ENCODE measurements around the gene SH3GL1.

The SH3GL1 gene

DNA sequence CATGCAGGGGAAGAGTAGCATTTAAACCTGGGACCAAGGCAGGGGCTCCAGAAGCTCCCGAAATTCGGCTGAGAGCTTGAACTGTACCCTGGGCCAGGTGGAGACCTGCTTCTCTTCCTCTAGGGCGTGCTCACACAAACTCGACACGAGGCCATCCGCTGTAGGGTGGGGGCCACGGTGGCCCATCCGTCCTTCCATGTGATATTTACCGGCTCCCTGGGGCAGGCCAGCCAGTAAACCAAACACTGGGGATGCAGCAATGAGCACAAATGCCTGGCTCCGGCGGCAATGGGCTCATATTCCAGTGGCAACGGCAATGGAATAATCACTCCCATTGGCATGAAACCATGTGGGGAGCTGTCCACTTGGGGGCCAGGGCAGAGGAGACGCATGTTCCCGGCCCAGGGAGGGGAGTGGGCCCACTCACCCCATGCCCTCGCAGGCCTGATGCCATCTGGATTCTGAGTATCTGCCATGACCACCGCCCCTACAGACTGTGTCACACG lies 10.8 kb downstream of the SH3GL1 start:
- no peak for ATAC-seq
- TF ChIP-seq GLIS3 (CRISPR knock-in tag; IDR thresholded peaks at IDR 0.05), result no peak
- TF ChIP-seq ZFP3 (CRISPR knock-in tag; IDR thresholded peaks at IDR 0.05), result no peak
- TF ChIP-seq ZC3H10 (CRISPR knock-in tag; IDR thresholded peaks at IDR 0.05), result no peak
- no peak for TF ChIP-seq ZNF565 (CRISPR knock-in tag; conservative IDR thresholded peaks at IDR 0.05; ENCODE audit: low read depth)
- TF ChIP-seq, protein P1, sequence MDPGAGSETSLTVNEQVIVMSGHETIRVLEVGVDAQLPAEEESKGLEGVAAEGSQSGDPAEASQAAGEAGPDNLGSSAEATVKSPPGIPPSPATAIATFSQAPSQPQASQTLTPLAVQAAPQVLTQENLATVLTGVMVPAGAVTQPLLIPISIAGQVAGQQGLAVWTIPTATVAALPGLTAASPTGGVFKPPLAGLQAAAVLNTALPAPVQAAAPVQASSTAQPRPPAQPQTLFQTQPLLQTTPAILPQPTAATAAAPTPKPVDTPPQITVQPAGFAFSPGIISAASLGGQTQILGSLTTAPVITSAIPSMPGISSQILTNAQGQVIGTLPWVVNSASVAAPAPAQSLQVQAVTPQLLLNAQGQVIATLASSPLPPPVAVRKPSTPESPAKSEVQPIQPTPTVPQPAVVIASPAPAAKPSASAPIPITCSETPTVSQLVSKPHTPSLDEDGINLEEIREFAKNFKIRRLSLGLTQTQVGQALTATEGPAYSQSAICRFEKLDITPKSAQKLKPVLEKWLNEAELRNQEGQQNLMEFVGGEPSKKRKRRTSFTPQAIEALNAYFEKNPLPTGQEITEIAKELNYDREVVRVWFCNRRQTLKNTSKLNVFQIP (CRISPR knock-in tag; IDR thresholded peaks at IDR 0.05; ENCODE audit: borderline replicate concordance, low read depth), result no peak
- TF ChIP-seq, protein P2, sequence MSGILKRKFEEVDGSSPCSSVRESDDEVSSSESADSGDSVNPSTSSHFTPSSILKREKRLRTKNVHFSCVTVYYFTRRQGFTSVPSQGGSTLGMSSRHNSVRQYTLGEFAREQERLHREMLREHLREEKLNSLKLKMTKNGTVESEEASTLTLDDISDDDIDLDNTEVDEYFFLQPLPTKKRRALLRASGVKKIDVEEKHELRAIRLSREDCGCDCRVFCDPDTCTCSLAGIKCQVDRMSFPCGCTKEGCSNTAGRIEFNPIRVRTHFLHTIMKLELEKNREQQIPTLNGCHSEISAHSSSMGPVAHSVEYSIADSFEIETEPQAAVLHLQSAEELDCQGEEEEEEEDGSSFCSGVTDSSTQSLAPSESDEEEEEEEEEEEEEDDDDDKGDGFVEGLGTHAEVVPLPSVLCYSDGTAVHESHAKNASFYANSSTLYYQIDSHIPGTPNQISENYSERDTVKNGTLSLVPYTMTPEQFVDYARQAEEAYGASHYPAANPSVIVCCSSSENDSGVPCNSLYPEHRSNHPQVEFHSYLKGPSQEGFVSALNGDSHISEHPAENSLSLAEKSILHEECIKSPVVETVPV (CRISPR knock-in tag; IDR thresholded peaks at IDR 0.05), result no peak
- no peak for TF ChIP-seq BACH2 (CRISPR knock-in tag; IDR thresholded peaks at IDR 0.05; ENCODE audit: borderline replicate concordance)
- no peak for TF ChIP-seq ZNF8 (CRISPR knock-in tag; IDR thresholded peaks at IDR 0.05)
- no peak for TF ChIP-seq SNAI2 (CRISPR knock-in tag; IDR thresholded peaks at IDR 0.05)
- TF ChIP-seq PPARA (CRISPR knock-in tag; IDR thresholded peaks at IDR 0.05; ENCODE audit: borderline replicate concordance), result no peak
- TF ChIP-seq ZNF70 (CRISPR knock-in tag; IDR thresholded peaks at IDR 0.05), result no peak

DNA sequence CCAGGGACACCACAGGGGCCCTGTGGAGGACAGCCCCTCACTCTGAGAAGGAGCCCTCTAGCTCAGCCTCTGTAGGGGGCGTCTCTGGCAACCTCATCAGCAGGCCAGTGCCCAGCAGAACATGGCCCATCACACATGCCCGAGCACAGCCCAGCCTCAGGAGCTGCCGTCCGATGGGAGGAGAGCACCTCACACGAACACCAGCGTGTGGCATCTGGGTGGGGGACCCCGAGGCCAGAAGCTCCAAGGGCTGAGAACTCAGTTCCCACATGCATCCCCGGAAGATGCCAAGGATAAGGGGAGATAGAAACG lies 11.3 kb downstream of the SH3GL1 start:
- TF ChIP-seq, protein P2 (CRISPR knock-in tag; IDR thresholded peaks at IDR 0.05), result no peak
- ATAC-seq, result no peak

DNA sequence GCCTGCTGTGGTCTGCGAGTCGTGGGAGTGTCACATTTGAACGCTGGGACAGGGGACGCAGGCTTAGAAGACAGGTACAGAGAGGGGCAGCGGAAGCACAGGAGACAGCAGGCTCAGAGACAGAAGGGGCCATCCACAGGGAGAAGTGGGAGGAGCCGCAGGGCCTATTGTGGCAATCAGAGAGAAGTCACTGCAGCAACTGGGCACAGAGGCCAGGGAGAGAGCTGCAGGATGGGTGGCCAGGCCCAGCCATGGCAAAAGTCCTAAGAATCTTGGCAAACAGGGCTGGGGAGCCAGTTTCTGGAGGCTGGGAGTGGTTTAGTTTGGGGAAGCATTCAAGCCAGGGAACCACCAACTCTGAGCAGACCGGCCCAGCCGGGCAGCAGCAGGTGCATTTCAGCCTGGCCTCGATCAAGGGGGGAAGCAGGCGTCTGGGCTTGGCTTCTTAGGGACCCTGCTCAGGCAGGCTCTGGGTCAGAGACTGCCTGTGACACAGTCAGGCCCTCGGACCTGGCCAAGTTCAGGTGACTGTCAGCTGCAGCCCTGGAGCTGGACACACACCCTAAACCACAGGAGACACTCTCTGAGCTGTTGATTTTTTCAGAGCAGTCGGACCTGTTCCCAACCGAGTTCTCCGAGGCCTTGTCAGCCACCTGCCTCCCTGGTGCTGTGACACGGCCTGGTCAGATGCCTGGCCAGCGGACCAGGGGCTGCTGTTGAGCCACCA lies 11.8 kb downstream of the SH3GL1 start:
- no peak for ATAC-seq
- TF ChIP-seq ZNF70 (CRISPR knock-in tag; IDR thresholded peaks at IDR 0.05) (no peak), ZFP3 (CRISPR knock-in tag; IDR thresholded peaks at IDR 0.05) (no peak), CSDC2 (CRISPR knock-in tag; IDR thresholded peaks at IDR 0.05) (no peak), ARNTL (CRISPR knock-in tag; IDR thresholded peaks at IDR 0.05; ENCODE audit: borderline replicate concordance, low read depth) (no peak), ISL1 (CRISPR knock-in tag; IDR thresholded peaks at IDR 0.05) (no peak), ESRRG (CRISPR knock-in tag; IDR thresholded peaks at IDR 0.05) (no peak), PPARA (CRISPR knock-in tag; IDR thresholded peaks at IDR 0.05; ENCODE audit: borderline replicate concordance) (no peak), RARB (CRISPR knock-in tag; IDR thresholded peaks at IDR 0.05) (no peak), BACH2 (CRISPR knock-in tag; IDR thresholded peaks at IDR 0.05; ENCODE audit: borderline replicate concordance) (no peak), OSR1 (CRISPR knock-in tag; IDR thresholded peaks at IDR 0.05) (no peak), SNAI2 (CRISPR knock-in tag; IDR thresholded peaks at IDR 0.05) (no peak)
- TF ChIP-seq, protein P3, sequence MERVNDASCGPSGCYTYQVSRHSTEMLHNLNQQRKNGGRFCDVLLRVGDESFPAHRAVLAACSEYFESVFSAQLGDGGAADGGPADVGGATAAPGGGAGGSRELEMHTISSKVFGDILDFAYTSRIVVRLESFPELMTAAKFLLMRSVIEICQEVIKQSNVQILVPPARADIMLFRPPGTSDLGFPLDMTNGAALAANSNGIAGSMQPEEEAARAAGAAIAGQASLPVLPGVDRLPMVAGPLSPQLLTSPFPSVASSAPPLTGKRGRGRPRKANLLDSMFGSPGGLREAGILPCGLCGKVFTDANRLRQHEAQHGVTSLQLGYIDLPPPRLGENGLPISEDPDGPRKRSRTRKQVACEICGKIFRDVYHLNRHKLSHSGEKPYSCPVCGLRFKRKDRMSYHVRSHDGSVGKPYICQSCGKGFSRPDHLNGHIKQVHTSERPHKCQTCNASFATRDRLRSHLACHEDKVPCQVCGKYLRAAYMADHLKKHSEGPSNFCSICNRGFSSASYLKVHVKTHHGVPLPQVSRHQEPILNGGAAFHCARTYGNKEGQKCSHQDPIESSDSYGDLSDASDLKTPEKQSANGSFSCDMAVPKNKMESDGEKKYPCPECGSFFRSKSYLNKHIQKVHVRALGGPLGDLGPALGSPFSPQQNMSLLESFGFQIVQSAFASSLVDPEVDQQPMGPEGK (CRISPR knock-in tag; IDR thresholded peaks at IDR 0.05; ENCODE audit: borderline replicate concordance), result no peak
- TF ChIP-seq, protein P4, sequence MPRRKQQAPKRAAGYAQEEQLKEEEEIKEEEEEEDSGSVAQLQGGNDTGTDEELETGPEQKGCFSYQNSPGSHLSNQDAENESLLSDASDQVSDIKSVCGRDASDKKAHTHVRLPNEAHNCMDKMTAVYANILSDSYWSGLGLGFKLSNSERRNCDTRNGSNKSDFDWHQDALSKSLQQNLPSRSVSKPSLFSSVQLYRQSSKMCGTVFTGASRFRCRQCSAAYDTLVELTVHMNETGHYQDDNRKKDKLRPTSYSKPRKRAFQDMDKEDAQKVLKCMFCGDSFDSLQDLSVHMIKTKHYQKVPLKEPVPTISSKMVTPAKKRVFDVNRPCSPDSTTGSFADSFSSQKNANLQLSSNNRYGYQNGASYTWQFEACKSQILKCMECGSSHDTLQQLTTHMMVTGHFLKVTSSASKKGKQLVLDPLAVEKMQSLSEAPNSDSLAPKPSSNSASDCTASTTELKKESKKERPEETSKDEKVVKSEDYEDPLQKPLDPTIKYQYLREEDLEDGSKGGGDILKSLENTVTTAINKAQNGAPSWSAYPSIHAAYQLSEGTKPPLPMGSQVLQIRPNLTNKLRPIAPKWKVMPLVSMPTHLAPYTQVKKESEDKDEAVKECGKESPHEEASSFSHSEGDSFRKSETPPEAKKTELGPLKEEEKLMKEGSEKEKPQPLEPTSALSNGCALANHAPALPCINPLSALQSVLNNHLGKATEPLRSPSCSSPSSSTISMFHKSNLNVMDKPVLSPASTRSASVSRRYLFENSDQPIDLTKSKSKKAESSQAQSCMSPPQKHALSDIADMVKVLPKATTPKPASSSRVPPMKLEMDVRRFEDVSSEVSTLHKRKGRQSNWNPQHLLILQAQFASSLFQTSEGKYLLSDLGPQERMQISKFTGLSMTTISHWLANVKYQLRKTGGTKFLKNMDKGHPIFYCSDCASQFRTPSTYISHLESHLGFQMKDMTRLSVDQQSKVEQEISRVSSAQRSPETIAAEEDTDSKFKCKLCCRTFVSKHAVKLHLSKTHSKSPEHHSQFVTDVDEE (CRISPR knock-in tag; IDR thresholded peaks at IDR 0.05), result no peak
- TF ChIP-seq, protein P1 (CRISPR knock-in tag; IDR thresholded peaks at IDR 0.05; ENCODE audit: borderline replicate concordance, low read depth), result no peak

Measured in SK-N-SH treated with all-trans-retinoic acid at 6 μM for 48 hours (cell line).